Activated CD4-positive, alpha-beta memory T cell treated with anti-CD3 and anti-CD28 coated beads, Interleukin-2, amount 10 ng/mL, durations not matched to agents 7 days and 5 days (primary cell): ENCODE measurements around the gene P2RY8. TPM values are rescaled to one million over a fixed set of nuclear protein-coding genes. Genes with fewer than 3 reads are reported as not detected.
"Not testable (repeated sequence)": the region's sequence is repeated elsewhere in the genome, so short reads cannot be mapped to it uniquely, and the experiment has no call there.

ENCODE experiments used
- CTCF ChIA-PET: fragments of 350-600 bp; sonication (Branson Sonifier 250); formaldehyde crosslinking; loops from one replicate; lab custom pipeline; 2021; ENCODE audit warnings: antibody characterized with exemption, inconsistent platforms; lab: Charles Lee
- POLR2A ChIA-PET: fragments of 350-600 bp; sonication (Branson Sonifier 250); formaldehyde crosslinking; loops from one replicate; lab custom pipeline; 2021; ENCODE audit warnings: antibody characterized with exemption; lab: Charles Lee
- DNase-seq: peaks from one replicate; pipeline ENCODE4 v3.0.0-alpha.2; 2020
- H3K27ac Mint-ChIP-seq: one replicate; pipeline ENCODE4 v1.8.0; 2021; ENCODE audit warnings: mild to moderate bottlenecking, mixed read lengths
- H3K27me3 Mint-ChIP-seq: one replicate; pipeline ENCODE4 v1.8.0; 2021; ENCODE audit warnings: mixed read lengths
- H3K36me3 Mint-ChIP-seq: one replicate; pipeline ENCODE4 v1.8.0; 2021; ENCODE audit warnings: low read depth, mixed read lengths
- H3K4me1 Mint-ChIP-seq: one replicate; pipeline ENCODE4 v1.8.0; 2021; ENCODE audit warnings: mixed read lengths
- H3K4me3 Mint-ChIP-seq: one replicate; pipeline ENCODE4 v1.8.0; 2021; ENCODE audit warnings: mild to moderate bottlenecking, mixed read lengths
- H3K9me3 Mint-ChIP-seq: one replicate; pipeline ENCODE4 v1.8.0; 2021; ENCODE audit warnings: mixed read lengths
- total RNA-seq, 2 experiments: library from RNA; stranded (reverse); gene quantifications; one replicate each; pipeline ENCODE4 v1.2.3, GENCODE V29; 2021

Gene P2RY8
- total RNA-seq, 2 experiments from 2014 or later, result 177 to 180 TPM

DNA sequence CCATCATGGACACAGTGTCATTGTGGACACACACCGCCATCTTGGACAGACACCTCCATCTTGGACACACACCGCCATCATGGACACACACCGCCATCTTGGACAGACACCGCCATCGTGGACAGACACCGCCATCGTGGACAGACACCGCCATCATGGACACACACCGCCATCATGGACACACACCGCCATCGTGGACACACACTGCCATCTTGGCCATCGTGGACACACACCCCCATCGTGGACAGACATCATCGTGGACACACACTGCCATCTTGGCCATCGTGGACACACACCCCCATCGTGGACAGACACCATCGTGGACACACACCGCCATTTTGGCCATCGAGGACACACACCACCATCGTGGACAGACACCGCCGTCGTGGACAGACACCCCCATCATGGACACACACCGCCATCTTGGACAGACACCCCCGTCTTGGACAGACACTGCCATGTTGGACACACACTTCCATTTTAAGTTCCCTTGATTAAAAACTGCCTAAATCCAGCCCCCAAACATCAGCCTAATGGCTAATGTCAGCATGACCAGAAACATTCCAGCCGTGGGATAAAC is 93.4 kb downstream of the P2RY8 start:
- H3K9me3 Mint-ChIP-seq, result peaks cover 37% of the 10 kb centered on the region
- DNase-seq, result no peak
- peaks cover 78% of the 10 kb centered on the region for H3K36me3 Mint-ChIP-seq
- H3K4me1 Mint-ChIP-seq, result peaks cover 13% of the 10 kb centered on the region
- H3K27ac Mint-ChIP-seq, result no peak overlapping the region
- POLR2A ChIA-PET, result no interaction called here
- H3K4me3 Mint-ChIP-seq, result no peak overlapping the region
- no peaks in the 10 kb centered on the region for H3K27me3 Mint-ChIP-seq
- CTCF ChIA-PET, result no interaction called here

DNA sequence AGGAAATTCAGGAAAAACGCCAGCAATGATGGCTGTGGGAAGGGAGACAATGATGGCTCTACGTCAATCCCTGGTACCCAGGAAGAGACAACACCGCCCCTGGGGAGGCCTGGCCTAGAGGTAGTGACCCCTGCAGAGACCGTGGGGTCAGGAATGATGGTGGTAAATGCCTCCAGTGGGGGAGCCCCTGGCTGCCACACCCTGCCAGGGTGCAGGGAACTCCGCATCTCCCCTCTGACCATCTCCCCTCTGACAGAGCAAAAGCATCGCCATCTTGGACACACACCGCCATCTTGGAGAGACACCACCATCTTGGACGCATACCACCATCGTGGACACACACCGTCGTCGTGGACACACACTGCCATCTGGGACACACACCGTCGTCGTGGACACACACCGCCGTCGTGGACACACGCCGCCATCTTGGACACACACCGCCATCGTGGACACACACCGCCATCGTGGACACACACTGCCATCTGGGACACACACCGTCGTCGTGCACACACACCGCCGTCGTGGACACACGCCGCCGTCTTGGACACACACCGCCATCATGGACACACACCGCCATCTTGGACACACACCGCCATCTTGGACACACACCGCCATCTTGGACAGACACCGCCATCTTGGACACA is 94.1 kb downstream of the P2RY8 start:
- Mint-ChIP-seq H3K4me1 (peaks cover 8% of the 10 kb centered on the region), H3K27me3 (no peaks in the 10 kb centered on the region), H3K36me3 (peaks cover 77% of the 10 kb centered on the region), H3K9me3 (peaks cover 31% of the 10 kb centered on the region), H3K27ac (no peak overlapping the region), H3K4me3 (no peak overlapping the region)
- CTCF ChIA-PET, result no interaction called here
- POLR2A ChIA-PET, result no interaction called here
- DNase-seq, result no peak

DNA sequence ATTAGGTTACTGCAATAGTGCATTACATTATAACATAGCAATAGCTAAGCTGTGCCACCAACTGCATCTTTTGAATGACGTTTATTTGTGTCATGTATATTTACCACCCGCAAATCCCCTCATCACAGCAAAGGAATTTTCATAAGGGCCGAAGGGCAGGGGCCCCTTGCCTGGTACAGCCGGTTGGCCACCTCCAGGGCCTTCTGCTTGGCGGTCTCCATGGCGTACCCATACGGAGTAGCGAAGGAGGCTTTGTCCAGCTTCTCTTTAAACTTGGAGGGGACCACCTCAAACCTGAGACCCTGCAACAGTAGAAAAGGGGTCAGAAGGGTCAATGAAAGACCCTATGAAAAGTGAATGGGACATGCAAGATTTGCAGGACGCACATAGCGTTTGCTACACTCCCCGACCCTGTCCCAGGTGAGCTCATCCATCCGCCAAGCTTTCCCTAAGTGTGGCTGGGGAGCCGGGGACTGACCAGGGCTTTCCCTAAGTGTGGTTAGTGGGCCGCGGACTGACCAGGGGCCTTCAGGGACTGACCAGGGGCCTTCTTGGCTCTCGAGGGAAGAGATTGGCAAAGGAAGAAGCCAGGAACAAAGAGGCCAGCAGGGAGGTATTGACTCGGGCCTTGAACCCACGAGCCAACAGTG is 94.8 kb downstream of the P2RY8 start:
- no peaks in the 10 kb centered on the region for H3K27me3 Mint-ChIP-seq
- no peak overlapping the region for H3K4me3 Mint-ChIP-seq
- ChIA-PET POLR2A (no interaction called here), CTCF (no interaction called here)
- H3K27ac Mint-ChIP-seq, result no peak overlapping the region
- no peak for DNase-seq
- H3K4me1 Mint-ChIP-seq, result peaks cover 2% of the 10 kb centered on the region
- peaks cover 25% of the 10 kb centered on the region for H3K9me3 Mint-ChIP-seq
- peaks cover 77% of the 10 kb centered on the region for H3K36me3 Mint-ChIP-seq

DNA sequence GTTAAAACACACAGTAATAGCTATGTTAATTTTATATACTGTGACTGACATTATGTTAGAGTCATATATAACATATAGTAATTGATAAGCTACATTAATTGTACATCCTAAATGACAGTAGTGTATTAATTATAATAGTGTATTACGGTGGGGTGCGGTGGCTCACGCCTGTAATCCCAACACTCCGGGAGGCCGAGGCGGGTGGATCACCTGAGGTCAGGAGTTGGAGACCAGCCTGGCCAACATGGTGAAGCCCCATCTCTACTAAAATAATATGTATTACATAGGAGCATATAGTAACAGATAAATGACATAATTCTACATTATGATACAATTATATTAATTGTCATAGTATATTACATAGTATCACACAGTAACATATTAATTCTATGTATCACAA is 96.5 kb downstream of the P2RY8 start:
- Mint-ChIP-seq H3K4me1 (no peaks in the 10 kb centered on the region), H3K36me3 (peaks cover 77% of the 10 kb centered on the region), H3K27me3 (no peaks in the 10 kb centered on the region), H3K27ac (no peak overlapping the region), H3K9me3 (peaks cover 19% of the 10 kb centered on the region), H3K4me3 (no peak overlapping the region)
- CTCF ChIA-PET, result no interaction called here
- POLR2A ChIA-PET, result no interaction called here
- DNase-seq, result no peak

DNA sequence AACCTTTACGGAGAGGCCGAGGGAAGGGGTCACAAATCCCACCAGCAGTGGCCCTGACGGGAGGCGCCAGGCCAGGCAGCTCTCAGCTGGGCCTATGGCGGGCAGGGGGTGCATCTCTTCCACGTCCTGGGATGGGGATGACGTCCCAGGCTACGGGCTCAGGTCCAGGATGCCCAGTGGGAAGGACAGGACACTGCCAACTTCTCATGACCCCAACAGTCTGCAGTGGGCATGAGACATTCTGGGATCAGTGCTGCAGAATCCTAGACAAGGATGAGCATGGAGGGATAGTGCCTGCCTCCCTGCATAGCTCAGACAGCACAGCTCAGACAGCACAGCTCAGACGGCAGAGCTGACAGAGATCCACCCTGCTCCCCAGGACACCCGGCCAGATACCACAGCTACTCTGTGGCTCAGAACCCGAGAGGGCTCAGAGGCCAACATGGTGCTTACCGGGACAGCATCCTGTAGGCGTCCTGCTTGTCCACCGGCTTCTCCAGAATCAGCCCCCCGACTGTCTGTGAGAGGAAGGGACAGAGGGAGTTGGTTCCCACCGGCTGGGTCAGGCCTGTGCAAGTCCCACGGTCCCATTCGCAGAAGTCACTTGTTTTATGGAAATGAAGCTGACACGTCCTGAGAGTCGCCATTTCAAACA is 101.6 kb downstream of the P2RY8 start:
- no peak overlapping the region for H3K4me3 Mint-ChIP-seq
- H3K36me3 Mint-ChIP-seq, result peaks cover 59% of the 10 kb centered on the region
- no peaks in the 10 kb centered on the region for H3K27me3 Mint-ChIP-seq
- H3K4me1 Mint-ChIP-seq, result no peaks in the 10 kb centered on the region
- no peak overlapping the region for H3K27ac Mint-ChIP-seq
- no peak for DNase-seq
- H3K9me3 Mint-ChIP-seq, result no peaks in the 10 kb centered on the region
- CTCF ChIA-PET, result no interaction called here
- POLR2A ChIA-PET, result no interaction called here

DNA sequence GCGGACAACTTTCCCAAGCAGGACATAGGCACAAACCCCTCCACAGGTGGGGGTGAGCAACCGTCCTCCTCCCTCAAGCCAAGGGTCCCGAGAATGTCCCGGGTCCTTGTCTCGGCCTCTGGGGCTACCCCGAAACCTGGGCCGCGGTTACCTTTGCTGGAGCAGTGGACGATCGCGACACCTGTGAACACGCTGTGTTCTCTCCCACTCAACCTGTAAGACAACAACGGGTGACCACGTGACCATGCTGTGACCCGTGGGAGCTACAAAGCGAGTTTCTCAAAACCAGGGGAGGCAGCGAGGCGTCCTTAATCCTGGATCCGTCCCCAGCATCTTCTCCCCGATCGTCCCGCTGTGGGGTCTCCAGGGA is 102.1 kb downstream of the P2RY8 start:
- DNase-seq, result no peak
- ChIA-PET CTCF (no interaction called here), POLR2A (no interaction called here)
- no peak overlapping the region for H3K4me3 Mint-ChIP-seq
- H3K27me3 Mint-ChIP-seq, result no peaks in the 10 kb centered on the region
- H3K4me1 Mint-ChIP-seq, result no peaks in the 10 kb centered on the region
- H3K36me3 Mint-ChIP-seq, result peaks cover 59% of the 10 kb centered on the region
- H3K9me3 Mint-ChIP-seq, result no peaks in the 10 kb centered on the region
- H3K27ac Mint-ChIP-seq, result no peak overlapping the region

DNA sequence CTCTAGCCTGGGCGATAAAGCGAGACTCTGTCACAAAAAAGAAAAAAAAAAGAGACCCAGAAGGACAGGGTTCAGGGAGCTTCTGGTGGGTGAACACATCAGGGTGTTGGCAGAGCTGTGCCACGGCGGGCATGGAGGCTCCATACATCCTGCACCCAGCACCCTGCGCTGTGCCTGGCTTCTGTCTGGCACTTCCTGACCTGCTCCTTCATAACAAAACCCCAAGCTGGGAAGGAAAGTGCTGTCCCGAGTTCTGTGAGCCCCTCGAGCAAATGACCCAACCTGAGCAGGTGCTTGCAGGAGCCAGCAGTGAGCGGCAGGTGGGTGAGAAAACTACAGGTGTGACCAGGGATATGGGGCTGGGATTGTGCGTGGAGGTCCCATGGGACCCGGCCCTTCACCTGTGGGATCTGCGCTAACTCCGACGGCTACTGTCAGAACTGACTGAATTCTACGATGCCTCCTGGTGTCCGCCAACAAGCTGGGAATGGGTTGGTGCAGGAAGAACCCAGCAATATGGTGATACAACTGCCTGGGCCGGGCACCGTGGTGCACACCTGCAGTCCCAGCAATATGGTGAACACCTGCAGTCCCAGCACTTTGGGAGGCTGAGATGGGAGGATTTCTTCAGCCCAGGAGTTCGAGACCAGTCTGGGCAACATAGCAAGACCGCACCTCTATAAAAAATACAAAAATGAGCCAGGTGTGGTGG is 103.2 kb downstream of the P2RY8 start:
- Mint-ChIP-seq H3K4me1 (no peaks in the 10 kb centered on the region), H3K9me3 (no peaks in the 10 kb centered on the region), H3K27ac (no peak overlapping the region), H3K36me3 (peaks cover 52% of the 10 kb centered on the region), H3K27me3 (no peaks in the 10 kb centered on the region), H3K4me3 (no peak overlapping the region)
- ChIA-PET CTCF (no interaction called here), POLR2A (no interaction called here)
- DNase-seq, result no peak

DNA sequence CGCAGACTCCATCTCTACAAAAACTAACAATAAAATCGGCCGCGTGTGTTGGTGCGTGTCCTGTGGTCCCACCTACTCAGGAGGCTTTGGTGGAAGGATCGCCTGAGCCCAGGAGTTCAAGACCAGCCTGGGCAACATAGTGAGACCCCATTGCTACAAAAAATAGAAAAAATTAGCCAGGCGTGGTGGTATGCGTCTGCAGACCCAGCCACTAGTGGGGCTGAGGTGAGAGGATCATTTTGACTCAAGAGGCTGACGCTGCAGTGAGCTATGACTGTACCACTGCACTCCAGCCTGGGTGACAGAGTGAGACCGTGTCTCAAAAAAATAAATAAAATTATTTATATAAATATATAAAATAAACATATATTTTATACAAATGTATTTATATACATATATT is 106.5 kb downstream of the P2RY8 start:
- Mint-ChIP-seq H3K4me3 (no peak overlapping the region), H3K4me1 (no peaks in the 10 kb centered on the region), H3K27ac (no peak overlapping the region), H3K36me3 (peaks cover 42% of the 10 kb centered on the region), H3K27me3 (no peaks in the 10 kb centered on the region), H3K9me3 (no peaks in the 10 kb centered on the region)
- DNase-seq, result no peak
- ChIA-PET CTCF (no interaction called here), POLR2A (no interaction called here)

DNA sequence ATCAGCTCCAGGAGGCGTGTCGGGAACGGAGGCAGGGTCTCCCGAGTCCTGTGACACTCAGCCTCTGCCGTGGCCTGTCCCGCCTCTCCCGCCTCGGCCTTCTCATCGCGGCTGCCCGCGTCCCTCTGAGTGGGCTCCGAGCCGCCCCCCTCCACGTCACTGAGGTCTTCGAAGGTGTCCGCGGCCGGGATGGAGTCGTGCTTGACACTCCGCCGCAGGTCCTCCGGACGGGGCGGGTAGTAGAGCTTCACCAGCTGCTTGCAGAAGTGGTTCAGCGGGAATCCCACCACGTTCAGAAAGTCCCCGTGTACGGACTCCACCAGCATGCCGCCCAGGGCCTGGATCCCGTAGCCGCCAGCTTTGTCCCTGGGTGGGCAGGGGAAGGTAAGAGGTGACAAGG is 109.2 kb downstream of the P2RY8 start:
- ChIA-PET POLR2A (no interaction called here), CTCF (no interaction called here)
- Mint-ChIP-seq H3K4me3 (no peak overlapping the region), H3K36me3 (peaks cover 58% of the 10 kb centered on the region), H3K4me1 (no peaks in the 10 kb centered on the region), H3K27me3 (no peaks in the 10 kb centered on the region), H3K9me3 (peaks cover 17% of the 10 kb centered on the region), H3K27ac (no peak overlapping the region)
- DNase-seq, result no peak

DNA sequence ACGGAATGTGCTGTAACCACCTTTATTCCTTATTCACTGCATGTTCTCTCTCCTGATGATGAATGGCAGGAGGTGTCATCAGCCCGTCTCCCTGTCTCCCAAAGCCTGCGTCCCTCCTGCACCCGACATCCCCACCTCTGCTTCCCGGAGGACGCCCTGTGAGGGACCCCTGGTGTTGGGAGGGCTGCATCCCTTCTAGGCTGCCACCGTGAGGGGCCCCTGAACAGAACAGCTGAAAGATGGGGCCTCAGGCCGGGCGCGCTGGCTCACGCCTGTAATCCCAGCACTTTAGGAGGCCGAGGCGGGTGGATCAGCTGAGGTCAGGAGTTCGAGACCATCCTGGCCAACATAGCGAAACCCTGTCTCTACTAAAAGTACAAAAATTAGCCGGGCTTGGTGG is 110.7 kb downstream of the P2RY8 start:
- H3K4me3 Mint-ChIP-seq, POLR2A ChIA-PET, H3K4me1 Mint-ChIP-seq, H3K27ac Mint-ChIP-seq, H3K27me3 Mint-ChIP-seq, CTCF ChIA-PET, DNase-seq: not testable (repeated sequence)
- Mint-ChIP-seq H3K9me3 (peaks cover 28% of the 10 kb centered on the region), H3K36me3 (peaks cover 64% of the 10 kb centered on the region)

DNA sequence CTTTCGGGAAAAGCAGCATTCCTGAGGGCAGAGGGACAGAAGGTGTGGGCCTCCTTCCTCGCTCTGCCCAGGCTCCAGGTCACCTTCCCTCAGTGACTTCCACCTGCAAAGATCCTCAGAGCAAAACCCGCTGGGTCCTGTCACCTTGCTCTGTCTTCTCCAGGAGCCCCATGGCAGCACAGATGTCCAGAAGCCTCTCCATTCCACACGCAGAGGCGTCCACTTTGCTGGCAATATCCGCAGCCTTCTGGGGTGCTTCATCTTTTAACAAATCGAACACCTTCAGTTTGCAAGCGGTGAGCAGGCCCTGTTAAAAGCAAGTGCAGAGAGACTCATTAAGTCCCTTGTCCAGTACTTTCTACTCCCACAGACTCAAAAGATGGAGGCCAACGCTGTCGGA is 111.6 kb downstream of the P2RY8 start:
- Mint-ChIP-seq H3K4me3 (no peak overlapping the region), H3K36me3 (peaks cover 73% of the 10 kb centered on the region), H3K4me1 (no peaks in the 10 kb centered on the region), H3K27me3 (no peaks in the 10 kb centered on the region), H3K27ac (no peak overlapping the region), H3K9me3 (peaks cover 31% of the 10 kb centered on the region)
- no peak for DNase-seq
- ChIA-PET CTCF (no interaction called here), POLR2A (no interaction called here)

DNA sequence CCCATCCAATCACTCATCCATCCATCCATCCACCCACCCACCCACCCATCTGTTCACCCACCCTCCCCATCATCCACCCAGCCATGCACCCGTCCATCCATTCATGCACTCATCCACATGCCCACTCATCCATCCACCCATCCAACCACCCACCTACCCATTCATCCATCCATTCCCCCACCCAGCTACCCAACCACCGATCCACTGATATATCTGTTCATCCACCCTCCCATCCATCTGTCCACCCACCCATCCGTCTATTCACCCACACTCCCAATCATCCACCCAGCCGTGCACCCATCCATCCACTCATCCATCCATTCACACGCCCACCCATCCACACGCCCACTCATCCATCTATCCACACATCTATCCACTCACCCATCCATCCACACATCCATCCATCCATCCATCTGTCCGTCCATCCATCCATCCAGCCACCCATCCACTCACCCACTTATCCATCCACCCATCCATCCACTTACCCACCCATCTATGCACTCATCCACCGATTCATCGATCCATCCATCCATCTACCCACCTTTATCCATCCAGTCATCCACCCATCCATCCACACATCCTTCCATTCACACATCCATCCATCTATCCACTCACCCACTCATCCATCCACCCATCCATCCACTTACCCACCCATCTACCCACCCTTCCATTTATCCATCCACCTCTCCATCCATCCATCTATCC is 112.7 kb downstream of the P2RY8 start:
- DNase-seq, result no peak
- POLR2A ChIA-PET, result no interaction called here

DNA sequence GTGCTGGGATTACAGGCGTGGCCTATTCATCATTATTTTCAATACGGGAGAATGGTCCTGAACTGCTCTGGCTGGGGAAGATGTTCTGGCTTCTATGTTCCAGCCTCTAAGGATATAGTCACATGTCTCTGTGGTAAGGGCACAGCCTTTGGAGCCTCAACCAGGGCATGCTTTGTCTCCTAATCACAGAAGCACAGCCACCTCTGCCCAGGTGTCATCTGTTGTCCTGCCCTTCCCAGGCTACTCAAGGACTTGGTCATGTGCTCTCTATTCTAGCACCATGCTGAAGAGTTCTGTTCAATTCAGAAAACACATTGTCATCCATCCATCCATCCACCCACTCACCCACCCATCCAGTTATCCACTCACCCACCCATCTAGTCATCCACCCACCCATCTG is 113.8 kb downstream of the P2RY8 start:
- CTCF ChIA-PET, result no interaction called here
- POLR2A ChIA-PET, result no interaction called here
- H3K27me3 Mint-ChIP-seq, result no peaks in the 10 kb centered on the region
- peaks cover 82% of the 10 kb centered on the region for H3K36me3 Mint-ChIP-seq
- no peak for DNase-seq
- no peaks in the 10 kb centered on the region for H3K4me1 Mint-ChIP-seq
- H3K9me3 Mint-ChIP-seq, result peaks cover 36% of the 10 kb centered on the region
- no peak overlapping the region for H3K27ac Mint-ChIP-seq
- H3K4me3 Mint-ChIP-seq, result no peak overlapping the region

More for the DNA sequence above, 112.7 kb downstream of the P2RY8 start:
- CTCF ChIA-PET, result no interaction called here
- Mint-ChIP-seq H3K27ac (no peak overlapping the region), H3K4me3 (no peak overlapping the region), H3K4me1 (no peaks in the 10 kb centered on the region), H3K9me3 (peaks cover 36% of the 10 kb centered on the region), H3K36me3 (peaks cover 80% of the 10 kb centered on the region), H3K27me3 (no peaks in the 10 kb centered on the region)
